OCI-LY1 (cell line): ENCODE data around the gene NKAIN4.

Source experiments
- H2AFZ ChIP-seq: fragments of 200-600 bp; sonication (generic), shearing (Covaris generic); 2 replicates; pipeline ENCODE4 v1.6.0; 2014; ENCODE audit warnings: antibody characterized with exemption, mild to moderate bottlenecking, low read length
- H3F3A ChIP-seq: fragments of 200-600 bp; sonication (generic), shearing (Covaris generic); 2 replicates; pipeline ENCODE4 v1.6.0; 2014; ENCODE audit warnings: mild to moderate bottlenecking, antibody characterized with exemption, low read length, moderate library complexity; ENCODE audit not compliant: insufficient read depth
- H3K27ac ChIP-seq: fragments of 200-600 bp; sonication (generic); 2 replicates; pipeline ENCODE4 v1.5.1; 2014; ENCODE audit warnings: low read length, mixed run types, mild to moderate bottlenecking, low read depth; ENCODE audit not compliant: poor library complexity, severe bottlenecking
- H3K27me3 ChIP-seq: fragments of 200-600 bp; sonication (generic); 2 replicates; pipeline ENCODE4 v1.6.0; 2014; ENCODE audit warnings: antibody characterized with exemption, mild to moderate bottlenecking, low read length, moderate library complexity; ENCODE audit not compliant: insufficient read depth
- H3K36me3 ChIP-seq: fragments of 200-600 bp; sonication (generic); 2 replicates; pipeline ENCODE4 v1.6.1; 2014; ENCODE audit warnings: mild to moderate bottlenecking, antibody characterized with exemption, low read length, moderate library complexity, mixed read lengths; ENCODE audit not compliant: insufficient read depth
- H3K4me1 ChIP-seq: fragments of 200-600 bp; sonication (generic); 2 replicates; pipeline ENCODE4 v1.5.1; 2014; ENCODE audit warnings: mild to moderate bottlenecking, low read length, moderate library complexity; ENCODE audit not compliant: insufficient read depth, severe bottlenecking
- H3K4me2 ChIP-seq: fragments of 200-600 bp; sonication (generic), shearing (Covaris generic); 2 replicates; pipeline ENCODE4 v1.6.1; 2014; ENCODE audit warnings: low read length
- H3K4me3 ChIP-seq: fragments of 200-600 bp; sonication (generic); 2 replicates; pipeline ENCODE4 v1.5.1; 2014; ENCODE audit warnings: low read length, low read depth, mild to moderate bottlenecking, mixed read lengths; ENCODE audit not compliant: poor library complexity, severe bottlenecking
- H3K79me2 ChIP-seq: fragments of 200-600 bp; shearing (Covaris generic); 2 replicates; pipeline ENCODE4 v1.6.1; 2016; ENCODE audit warnings: mixed run types, low read length, mixed read lengths; ENCODE audit not compliant: insufficient read depth
- H3K9ac ChIP-seq: fragments of 200-600 bp; sonication (generic), shearing (Covaris generic); 2 replicates; pipeline ENCODE4 v1.6.1; 2014; ENCODE audit warnings: mild to moderate bottlenecking, low read length, mixed read lengths
- H3K9me2 ChIP-seq: fragments of 200-600 bp; sonication (generic), shearing (Covaris generic); 2 replicates; pipeline ENCODE4 v1.6.1; 2014; ENCODE audit warnings: low read depth, mild to moderate bottlenecking, low read length, mixed read lengths
- H3K9me3 ChIP-seq: fragments of 200-600 bp; shearing (Covaris generic); 2 replicates; pipeline ENCODE4 v1.6.1; 2014; ENCODE audit warnings: low read length, mixed read lengths
- H4K20me1 ChIP-seq: fragments of 200-600 bp; sonication (generic), shearing (Covaris generic); 2 replicates; pipeline ENCODE4 v1.6.0; 2016; ENCODE audit warnings: mild to moderate bottlenecking, low read length; ENCODE audit not compliant: insufficient read depth
- EZH2 ChIP-seq: fragments of 200-600 bp; sonication (generic), shearing (Covaris generic); IDR thresholded peaks from 2 replicates; pipeline ENCODE4 v1.8.0; 2017; ENCODE audit warnings: borderline replicate concordance, mixed run types, mild to moderate bottlenecking, antibody characterized with exemption, low read length, moderate library complexity, mixed read lengths
- TF ChIP-seq, protein P1 (sequence below): fragments of 200-600 bp; sonication (generic), shearing (Covaris generic); IDR thresholded peaks from 2 replicates; pipeline ENCODE4 v1.5.1; 2017; ENCODE audit warnings: mild to moderate bottlenecking, antibody characterized with exemption, low read length, moderate library complexity, mixed read lengths

The NKAIN4 gene

DNA sequence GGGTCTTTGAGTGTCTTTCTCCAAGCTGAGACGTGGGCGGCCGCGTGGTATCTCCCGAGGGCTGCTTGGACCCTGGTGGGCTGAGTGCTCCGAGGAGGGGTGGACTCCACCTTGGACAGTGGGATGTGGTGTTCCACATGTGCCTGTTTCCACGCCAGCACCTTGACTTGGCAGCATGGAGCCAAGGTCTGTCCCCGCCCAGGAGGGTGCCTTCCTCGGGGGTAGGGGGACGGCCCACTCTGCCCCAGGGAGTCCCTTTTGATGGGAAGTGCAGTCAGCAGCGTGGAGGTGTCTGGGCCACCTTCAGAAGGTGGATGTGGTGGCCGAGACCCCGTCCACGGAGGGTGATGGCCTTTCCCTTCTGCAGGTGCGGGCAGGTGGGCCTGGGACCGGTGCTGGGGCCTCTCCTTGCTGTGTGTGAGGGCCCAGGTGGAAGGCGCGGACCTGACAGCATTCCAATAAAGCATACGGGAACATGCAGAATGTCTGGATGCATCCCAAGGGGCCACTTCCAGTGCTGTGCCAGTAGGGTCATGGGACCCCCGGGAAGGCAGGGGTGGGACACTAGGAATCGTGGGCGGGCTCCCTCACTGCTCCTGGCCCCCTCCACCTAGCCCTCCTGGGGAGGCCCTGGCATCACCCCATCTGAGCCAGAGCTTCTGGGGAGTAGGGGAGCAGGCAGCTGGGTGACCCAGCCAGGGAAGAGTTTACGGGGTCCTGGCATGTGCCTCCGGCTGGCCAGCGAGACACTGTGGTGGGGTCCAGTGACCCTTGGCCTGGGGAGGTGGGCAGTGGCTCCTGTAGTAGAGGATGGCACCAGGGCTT is 35.3 kb upstream of the NKAIN4 start:
- Histone ChIP-seq H3F3A (no peaks in the 10 kb centered on the region), H3K9ac (no peak overlapping the region), H3K9me3 (no peaks in the 10 kb centered on the region), H3K4me2 (no peak overlapping the region), H2AFZ (no peak overlapping the region), H3K79me2 (no peaks in the 10 kb centered on the region), H3K27me3 (no peaks in the 10 kb centered on the region), H3K4me3 (no peak overlapping the region), H3K4me1 (no peaks in the 10 kb centered on the region), H4K20me1 (no peaks in the 10 kb centered on the region), H3K9me2 (no peaks in the 10 kb centered on the region), H3K27ac (no peak overlapping the region), H3K36me3 (peaks cover 4% of the 10 kb centered on the region; the same call in 1 of the 2 replicates)
- TF ChIP-seq, protein P1, sequence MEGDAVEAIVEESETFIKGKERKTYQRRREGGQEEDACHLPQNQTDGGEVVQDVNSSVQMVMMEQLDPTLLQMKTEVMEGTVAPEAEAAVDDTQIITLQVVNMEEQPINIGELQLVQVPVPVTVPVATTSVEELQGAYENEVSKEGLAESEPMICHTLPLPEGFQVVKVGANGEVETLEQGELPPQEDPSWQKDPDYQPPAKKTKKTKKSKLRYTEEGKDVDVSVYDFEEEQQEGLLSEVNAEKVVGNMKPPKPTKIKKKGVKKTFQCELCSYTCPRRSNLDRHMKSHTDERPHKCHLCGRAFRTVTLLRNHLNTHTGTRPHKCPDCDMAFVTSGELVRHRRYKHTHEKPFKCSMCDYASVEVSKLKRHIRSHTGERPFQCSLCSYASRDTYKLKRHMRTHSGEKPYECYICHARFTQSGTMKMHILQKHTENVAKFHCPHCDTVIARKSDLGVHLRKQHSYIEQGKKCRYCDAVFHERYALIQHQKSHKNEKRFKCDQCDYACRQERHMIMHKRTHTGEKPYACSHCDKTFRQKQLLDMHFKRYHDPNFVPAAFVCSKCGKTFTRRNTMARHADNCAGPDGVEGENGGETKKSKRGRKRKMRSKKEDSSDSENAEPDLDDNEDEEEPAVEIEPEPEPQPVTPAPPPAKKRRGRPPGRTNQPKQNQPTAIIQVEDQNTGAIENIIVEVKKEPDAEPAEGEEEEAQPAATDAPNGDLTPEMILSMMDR: no peak
- no peak for TF ChIP-seq EZH2

DNA sequence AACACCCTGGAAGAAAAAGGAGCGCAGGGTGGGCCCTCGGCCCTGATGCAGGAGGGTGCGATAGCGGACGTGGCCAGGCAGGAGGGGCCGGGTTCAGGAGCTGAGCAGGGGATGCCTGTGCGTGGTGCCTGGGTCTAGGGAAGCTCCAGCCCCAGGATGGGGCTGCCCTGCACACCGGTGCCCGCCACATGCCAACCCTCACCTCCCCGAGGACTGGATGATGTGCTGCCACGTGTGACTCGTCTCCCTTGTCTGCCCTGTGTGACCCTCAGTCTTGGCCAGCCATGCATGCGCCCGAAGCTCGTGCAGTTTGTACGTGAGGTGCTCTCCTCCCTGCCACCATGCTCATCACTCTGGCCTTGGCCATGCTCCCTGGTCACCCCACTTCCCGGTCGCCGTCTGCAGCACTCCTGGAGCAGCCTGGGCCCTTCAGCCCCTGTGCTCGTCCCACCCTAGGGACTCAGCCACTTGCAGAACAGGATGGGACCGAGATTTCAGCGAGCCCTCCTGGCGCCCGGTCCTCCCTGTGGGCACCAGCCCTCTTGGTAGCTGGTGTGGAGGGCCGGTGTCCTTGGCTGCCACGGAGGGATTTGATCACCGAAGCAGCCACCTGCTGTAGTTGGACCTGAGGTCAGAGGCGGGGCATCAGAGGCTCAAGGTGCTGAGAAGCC is 34.5 kb upstream of the NKAIN4 start:
- Histone ChIP-seq H3K4me3 (no peak overlapping the region), H2AFZ (no peak overlapping the region), H3K9me3 (no peaks in the 10 kb centered on the region), H3K4me2 (no peak overlapping the region), H3K9ac (no peak overlapping the region), H3K27me3 (no peaks in the 10 kb centered on the region), H3F3A (no peaks in the 10 kb centered on the region), H4K20me1 (no peaks in the 10 kb centered on the region), H3K27ac (no peak overlapping the region), H3K4me1 (no peaks in the 10 kb centered on the region), H3K36me3 (peaks cover 4% of the 10 kb centered on the region; the same call in 1 of the 2 replicates), H3K79me2 (no peaks in the 10 kb centered on the region), H3K9me2 (no peaks in the 10 kb centered on the region)
- TF ChIP-seq, protein P1: no peak
- no peak for TF ChIP-seq EZH2

DNA sequence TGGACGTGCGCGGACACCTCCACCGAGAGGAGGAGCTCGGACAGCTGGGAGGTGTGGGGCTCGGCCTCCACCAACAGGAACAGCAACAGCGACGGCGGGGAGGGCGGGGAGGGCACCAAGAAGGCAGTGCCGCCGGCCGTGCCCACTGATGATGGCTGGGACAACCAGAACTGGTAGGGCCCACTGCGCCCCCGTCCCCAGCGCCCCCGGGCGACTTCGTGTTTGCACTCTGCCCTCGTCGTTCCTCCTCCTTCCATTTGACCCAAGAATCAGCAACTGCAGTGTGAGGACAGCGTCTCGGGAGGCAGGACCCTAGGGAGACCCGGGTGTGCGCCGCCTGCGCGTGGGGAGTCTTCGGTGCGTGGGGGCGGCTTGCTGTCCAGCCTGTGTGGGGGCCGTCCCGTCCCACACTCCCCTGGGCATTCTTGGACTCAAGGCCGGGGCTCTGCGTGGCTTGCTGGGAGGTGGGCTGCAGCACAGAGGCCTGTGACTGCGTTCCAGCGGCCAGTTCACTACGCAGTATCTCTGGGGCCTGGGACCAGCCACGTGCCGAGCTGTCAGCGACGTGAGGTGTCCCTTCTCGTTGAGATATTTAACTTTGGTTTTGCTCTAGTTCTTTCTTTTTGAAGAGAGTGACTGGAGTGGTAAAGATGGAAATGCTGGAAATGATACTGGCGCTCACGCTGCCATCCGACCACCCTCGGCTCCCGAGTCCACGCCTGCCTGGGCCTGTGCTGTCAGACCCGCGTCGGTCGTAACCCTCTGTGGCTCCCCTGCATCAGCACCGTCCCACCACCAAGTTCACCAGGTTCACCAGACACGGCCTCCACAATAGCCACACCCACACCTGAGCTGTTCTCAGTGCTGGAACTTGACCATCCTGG is 33.7 kb upstream of the NKAIN4 start:
- H3K27me3 ChIP-seq: no peaks in the 10 kb centered on the region
- H3K4me1 ChIP-seq: no peaks in the 10 kb centered on the region
- no peak overlapping the region for H3K4me3 ChIP-seq
- no peak overlapping the region for H3K4me2 ChIP-seq
- H2AFZ ChIP-seq: no peak overlapping the region
- no peaks in the 10 kb centered on the region for H4K20me1 ChIP-seq
- no peak overlapping the region for H3K27ac ChIP-seq
- H3K79me2 ChIP-seq: no peaks in the 10 kb centered on the region
- no peaks in the 10 kb centered on the region for H3F3A ChIP-seq
- H3K36me3 ChIP-seq: peaks cover 6% of the 10 kb centered on the region
- H3K9ac ChIP-seq: no peak overlapping the region
- TF ChIP-seq, protein P1: no peak
- no peak for TF ChIP-seq EZH2
- H3K9me2 ChIP-seq: no peaks in the 10 kb centered on the region
- H3K9me3 ChIP-seq: no peaks in the 10 kb centered on the region
